A549 (cell line): ENCODE results near the gene VAMP3. TPM values are rescaled to one million over a fixed set of nuclear protein-coding genes. Genes with fewer than 3 reads are reported as not detected.

Experiments used
- ATAC-seq, 2 experiments: fragments of 200-7000 bp in 1 of 2; fragments of >200 bp in 1 of 2; cut with Nextera tagmentation in 1 of 2; cut with Tn5 transposase in 1 of 2; 3 replicates each; pipeline versions ENCODE4 v1.8.0 to v1.9.1; 2018 to 2020; ENCODE audit warnings: mild to moderate bottlenecking in 1 of 2, moderate library complexity in 1 of 2
- CTCF ChIA-PET: fragments of 300-600 bp; sonication (Branson Sonifier 250); formaldehyde crosslinking; extraction: SDS; loops from one replicate; lab custom pipeline; 2021; ENCODE audit warnings: antibody characterized with exemption, inconsistent platforms; lab: Yijun Ruan, JAX
- POLR2A ChIA-PET: fragments of 350-600 bp; formaldehyde crosslinking; extraction: SDS; loops from one replicate; lab custom pipeline; 2021; ENCODE audit warnings: antibody characterized with exemption, inconsistent platforms; lab: Yijun Ruan, JAX
- DNase-seq, 2 experiments: peaks; one replicate each; pipeline versions ENCODE4 v3.0.0 to v3.0.0-alpha.2; 2011 to 2016; ENCODE audit warnings: low read depth in 1 of 2, low spot score in 1 of 2
- FAIRE-seq: peaks from 2 replicates; lab custom pipeline; 2011; peaks lifted over from hg19 to GRCh38; lab: Jason Lieb, UNC
- H3K27ac ChIP-seq, 2 experiments: fragments of >200 bp; sonication (Bioruptor Twin); formaldehyde crosslinking; 3 replicates each; pipeline ENCODE4 v1.5.1; 2016 to 2017
- H3K4me1 ChIP-seq: fragments of >200 bp; sonication (Bioruptor Twin); formaldehyde crosslinking; 3 replicates; pipeline ENCODE4 v1.6.1; 2016
- H3K4me2 ChIP-seq: fragments of >200 bp; sonication (Bioruptor Twin); formaldehyde crosslinking; 3 replicates; pipeline ENCODE4 v1.6.1; 2016
- H3K4me3 ChIP-seq: fragments of >200 bp; sonication (Bioruptor Twin); formaldehyde crosslinking; 3 replicates; pipeline ENCODE4 v1.5.1; 2016
- H3K9me3 ChIP-seq: fragments of >200 bp; sonication (Bioruptor Twin); formaldehyde crosslinking; 3 replicates; pipeline ENCODE4 v1.6.1; 2016
- BHLHE40 ChIP-seq: IDR thresholded peaks from 2 replicates; pipeline ENCODE4 v1.6.1; 2012; ENCODE audit warnings: low read depth, low read length, inconsistent platforms
- CBX2 ChIP-seq: fragments of 200-600 bp; sonication (generic); IDR thresholded peaks from 2 replicates; pipeline ENCODE4 v1.6.1; 2016; ENCODE audit warnings: low read depth, mild to moderate bottlenecking, borderline replicate concordance
- CEBPB ChIP-seq, 2 experiments: fragments of >200 bp in 1 of 2; sonication (Bioruptor Twin) in 1 of 2; formaldehyde crosslinking in 1 of 2; IDR thresholded peaks; 2 replicates each; pipeline ENCODE4 v1.6.1; 2012 to 2016
- CTCF ChIP-seq: fragments of >200 bp; sonication (Bioruptor Twin); formaldehyde crosslinking; IDR thresholded peaks from 3 replicates; pipeline ENCODE4 v1.5.1; 2016
- E2F6 ChIP-seq: IDR thresholded peaks from 2 replicates; pipeline ENCODE4 v1.6.1; 2012; ENCODE audit warnings: low read depth, borderline replicate concordance
- EHF ChIP-seq: fragments of 250-450 bp; sonication (Bioruptor Pico); IDR thresholded peaks from 2 replicates; pipeline ENCODE4 v1.5.0; 2020; ENCODE audit warnings: mild to moderate bottlenecking
- HOXB5 ChIP-seq: fragments of 250-450 bp; sonication (Bioruptor Pico); IDR thresholded peaks from 2 replicates; pipeline ENCODE4 v1.5.0; 2020; ENCODE audit warnings: mild to moderate bottlenecking, moderate library complexity
- KDM1A ChIP-seq: fragments of 200-600 bp; sonication (generic); IDR thresholded peaks from 2 replicates; pipeline ENCODE4 v1.6.1; 2016; ENCODE audit warnings: low read depth, mild to moderate bottlenecking
- MYC ChIP-seq: IDR thresholded peaks from 2 replicates; pipeline ENCODE4 v1.6.1; 2012; ENCODE audit warnings: mild to moderate bottlenecking, inconsistent platforms, low read length, improper control_type of control experiment, borderline replicate concordance
- NPAS2 ChIP-seq: fragments of 250-450 bp; sonication (Bioruptor Pico); IDR thresholded peaks from 2 replicates; pipeline ENCODE4 v1.8.0; 2022; ENCODE audit warnings: mild to moderate bottlenecking, moderate library complexity, borderline replicate concordance
- REST ChIP-seq: fragments of 200-600 bp; sonication (generic); IDR thresholded peaks from 2 replicates; pipeline ENCODE4 v1.6.1; 2016; ENCODE audit warnings: antibody characterized with exemption, mild to moderate bottlenecking, moderate library complexity
- RFX5 ChIP-seq: fragments of 450-650 bp; IDR thresholded peaks from 2 replicates; pipeline ENCODE4 v1.7.1; 2014; ENCODE audit warnings: antibody characterized with exemption, mild to moderate bottlenecking, moderate library complexity
- WGBS: methylation state at CpG from one replicate; pipeline ENCODE4 v1.1.6; 2017; ENCODE audit errors: missing lambda C conversion rate; 5-methylcytosine and 5-hydroxymethylcytosine counted together
- polyA plus RNA-seq, 4 experiments: library from polyadenylated mRNA; depleted of rRNA in 3 of 4; stranded (reverse); fragments of >200 nt; fragmentation: RNase III in 1 of 4; extraction: RNeasy Plus Mini Kit Qiagen cat#74134 plus additional on column Dnase treatment in 1 of 4; gene quantifications; 2 replicates in 3 of 4; 3 replicates in 1 of 4; pipeline ENCODE4 v1.2.3, GENCODE V29; 2011 to 2017
- TF ChIP-seq, protein P1 (sequence below): IDR thresholded peaks from 2 replicates; pipeline ENCODE4 v1.6.1; 2012
- TF ChIP-seq, protein P2 (sequence below): IDR thresholded peaks from 2 replicates; pipeline ENCODE4 v1.6.1; 2012

The VAMP3 gene
- polyA plus RNA-seq, 2 of the 4 experiments (the other 2 are of a cell fraction) = 65.1 to 79.3 TPM

- WGBS = no CpG with 5 or more reads among the region's 90 CpGs
- ChIA-PET CTCF (interaction anchor here (1.4 kb wide), 1 partner anchor 31 kb away, joined by 4 read pairs; no protein-coding TSS in a partner anchor), POLR2A (no interaction called here)
- H3K4me3 ChIP-seq = peak within 1 kb of the TSS; percentile 56
- ATAC-seq = peak; percentile 96 to 99
- no peak for FAIRE-seq
- H3K4me2 ChIP-seq = peak within 1 kb of the TSS; percentile 95
- no peaks in the 10 kb centered on the region for H3K9me3 ChIP-seq
- H3K4me1 ChIP-seq = peaks cover 4% of the 10 kb centered on the region; the same call in 2 of the 3 replicates
- peak within 1 kb of the TSS; percentile 71 to 93 for H3K27ac ChIP-seq
- DNase-seq = peak; percentile 74 to 95
- peak; percentile 32; the same call in 1 of the 2 replicates for TF ChIP-seq BHLHE40
- no peak for TF ChIP-seq KDM1A
- no peak for TF ChIP-seq CTCF
- TF ChIP-seq HOXB5 = 0 out of 2 replicates have a peak, but pooled peaks have one; percentile 50
- peak; percentile 33; the same call in 1 of the 2 replicates for TF ChIP-seq MYC
- TF ChIP-seq CBX2 = no peak
- TF ChIP-seq RFX5 = peak; percentile 78
- peak; percentile 93 for TF ChIP-seq NPAS2
- TF ChIP-seq, protein P1, sequence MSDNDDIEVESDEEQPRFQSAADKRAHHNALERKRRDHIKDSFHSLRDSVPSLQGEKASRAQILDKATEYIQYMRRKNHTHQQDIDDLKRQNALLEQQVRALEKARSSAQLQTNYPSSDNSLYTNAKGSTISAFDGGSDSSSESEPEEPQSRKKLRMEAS = peak; percentile 78; the same call in 1 of the 2 replicates
- no peak for TF ChIP-seq REST
- no peak for TF ChIP-seq EHF (CRISPR knock-in tag)
- peak; percentile 77 for TF ChIP-seq E2F6
- TF ChIP-seq CEBPB (IDR thresholded peaks at IDR 0.05) = peak in 1 of 2 experiments; percentile 24; a peak in 1 of 4 replicates
- TF ChIP-seq, protein P2, sequence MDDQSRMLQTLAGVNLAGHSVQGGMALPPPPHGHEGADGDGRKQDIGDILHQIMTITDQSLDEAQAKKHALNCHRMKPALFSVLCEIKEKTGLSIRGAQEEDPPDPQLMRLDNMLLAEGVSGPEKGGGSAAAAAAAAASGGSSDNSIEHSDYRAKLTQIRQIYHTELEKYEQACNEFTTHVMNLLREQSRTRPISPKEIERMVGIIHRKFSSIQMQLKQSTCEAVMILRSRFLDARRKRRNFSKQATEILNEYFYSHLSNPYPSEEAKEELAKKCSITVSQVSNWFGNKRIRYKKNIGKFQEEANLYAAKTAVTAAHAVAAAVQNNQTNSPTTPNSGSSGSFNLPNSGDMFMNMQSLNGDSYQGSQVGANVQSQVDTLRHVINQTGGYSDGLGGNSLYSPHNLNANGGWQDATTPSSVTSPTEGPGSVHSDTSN = peak; percentile 85
Observed at GRCh38 chr1:7783826-7784491, 12.9 kb downstream of the VAMP3 start, which contains the start of gene PER3. TSS of gene PER3 (plus strand) at chr1:7784291. CDS start at chr1:7784878, 587 bp downstream.

DNA sequence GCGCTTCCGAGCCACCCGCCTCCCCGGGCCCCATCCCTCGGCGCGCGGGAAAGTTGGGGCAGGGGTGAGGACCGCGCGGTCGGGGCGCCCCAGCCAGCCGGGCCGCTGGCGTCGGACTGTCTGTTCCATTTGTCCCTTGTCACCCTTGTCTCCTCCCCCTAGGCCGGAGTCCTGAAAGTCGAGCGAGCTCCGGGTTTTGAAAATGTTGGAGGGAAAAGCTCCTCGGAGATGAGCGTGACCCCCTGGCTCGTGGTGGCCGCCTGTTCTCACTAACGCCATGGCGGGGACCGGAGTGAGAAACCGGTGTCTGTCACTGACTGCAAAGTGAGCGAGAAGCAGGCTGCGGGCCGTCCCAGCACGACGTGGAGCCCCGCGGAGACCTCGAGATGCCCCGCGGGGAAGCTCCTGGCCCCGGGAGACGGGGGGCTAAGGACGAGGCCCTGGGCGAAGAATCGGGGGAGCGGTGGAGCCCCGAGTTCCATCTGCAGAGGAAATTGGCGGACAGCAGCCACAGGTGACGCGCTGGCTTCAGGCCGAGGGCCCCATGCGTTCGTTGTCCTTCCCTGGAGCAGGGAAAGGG, 13.5 kb downstream of the VAMP3 start:
- CTCF ChIA-PET = interaction anchor here (1.4 kb wide), 1 partner anchor 32 kb away, joined by 4 read pairs; no protein-coding TSS in a partner anchor
- POLR2A ChIA-PET = no interaction called here
- 71% methylated on average over 31 of the region's 52 CpGs for WGBS
- ATAC-seq = peak in 1 of 2 experiments; percentile 30; a peak in 3 of 6 replicates
- FAIRE-seq = no peak
- Histone ChIP-seq H3K4me2 (peak overlapping the region; percentile 95), H3K9me3 (no peaks in the 10 kb centered on the region), H3K4me1 (peaks cover 4% of the 10 kb centered on the region; the same call in 2 of the 3 replicates), H3K4me3 (peak overlapping the region; percentile 56), H3K27ac (peak overlapping the region; percentile 71 to 93)
- TF ChIP-seq E2F6 (peak; percentile 37; the same call in 1 of the 2 replicates), BHLHE40 (no peak)
- no peak for DNase-seq
